CD4-positive, alpha-beta T cell (primary cell): ENCODE results near the gene PIK3CD. TPM values are rescaled to one million over a fixed set of nuclear protein-coding genes. Genes with fewer than 3 reads are reported as not detected.

Experiments used
- ATAC-seq: fragments of 200-7000 bp; cut with Tn5 transposase; one replicate; pipeline ENCODE4 v1.10.0; 2022; ENCODE audit warnings: mild to moderate bottlenecking; ENCODE audit not compliant: poor library complexity
- CTCF ChIA-PET: fragments of 350-600 bp; sonication (Branson Sonifier 250); formaldehyde crosslinking; loops from one replicate; lab custom pipeline; 2021; ENCODE audit warnings: antibody characterized with exemption, inconsistent platforms; lab: Charles Lee
- POLR2A ChIA-PET: fragments of 350-600 bp; sonication (Branson Sonifier 250); formaldehyde crosslinking; loops from one replicate; lab custom pipeline; 2021; ENCODE audit warnings: antibody characterized with exemption, inconsistent platforms; lab: Charles Lee
- DNase-seq, 14 experiments: peaks; one replicate each; pipeline ENCODE4 v3.0.0-alpha.2; 2013 to 2020; ENCODE audit warnings: mixed read lengths in 2 of 14
- H3K27ac ChIP-seq, 2 donors: one replicate each; pipeline versions ENCODE4 v1.5.1 to v1.7.0; 2013; ENCODE audit warnings: low read length in 2 of 2, low read depth in 1 of 2, mild to moderate bottlenecking in 1 of 2
- H3K27me3 ChIP-seq, 2 experiments: 1 replicate in 1 of 2; 2 replicates in 1 of 2; pipeline versions ENCODE4 v1.6.1 to v1.7.0; 2013; ENCODE audit warnings: low read length in 2 of 2, control low read depth in 1 of 2, mild to moderate bottlenecking in 1 of 2, moderate library complexity in 1 of 2; ENCODE audit not compliant: insufficient read depth in 2 of 2, control insufficient read depth in 1 of 2
- H3K36me3 ChIP-seq: one replicate; pipeline ENCODE4 v1.6.1; 2013; ENCODE audit warnings: low read length, control low read depth; ENCODE audit not compliant: insufficient read depth
- H3K4me1 ChIP-seq: one replicate; pipeline ENCODE4 v1.6.1; 2013; ENCODE audit warnings: low read length, control low read depth; ENCODE audit not compliant: insufficient read depth
- H3K4me3 ChIP-seq: one replicate; pipeline ENCODE4 v1.5.1; 2013; ENCODE audit warnings: mild to moderate bottlenecking, low read length, moderate library complexity
- H3K9me3 ChIP-seq, 2 experiments: 1 replicate in 1 of 2; 2 replicates in 1 of 2; pipeline versions ENCODE4 v1.6.1 to v1.7.0; 2013; ENCODE audit warnings: low read length in 2 of 2, mild to moderate bottlenecking in 2 of 2, control low read depth in 1 of 2, moderate library complexity in 1 of 2; ENCODE audit not compliant: control insufficient read depth in 1 of 2, insufficient read depth in 1 of 2
- H3K27ac Mint-ChIP-seq: one replicate; pipeline ENCODE4 v1.8.0; 2020; ENCODE audit warnings: mixed read lengths
- H3K27me3 Mint-ChIP-seq: one replicate; pipeline ENCODE4 v1.8.0; 2021; ENCODE audit warnings: mixed read lengths
- H3K36me3 Mint-ChIP-seq: one replicate; pipeline ENCODE4 v1.8.0; 2021; ENCODE audit warnings: low read depth, mixed read lengths
- H3K4me1 Mint-ChIP-seq: one replicate; pipeline ENCODE4 v1.8.0; 2021; ENCODE audit warnings: low read depth, mixed read lengths
- H3K4me3 Mint-ChIP-seq: one replicate; pipeline ENCODE4 v1.8.0; 2020; ENCODE audit warnings: mild to moderate bottlenecking, mixed read lengths
- H3K9me3 Mint-ChIP-seq: one replicate; pipeline ENCODE4 v1.8.0; 2020; ENCODE audit warnings: mixed read lengths
- intact Hi-C, 2 experiments: fragments of 100-400 bp; cut with DNase I in 1 of 2; cut with micrococcal nuclease in 1 of 2; formaldehyde crosslinking; loops; one replicate each; pipeline versions ENCODE4 v1.15.1 to v1.9.0; 2023 to 2025; cut with DNase I, micrococcal nuclease
- total RNA-seq, 174 experiments: library from RNA in 2 of 174; stranded (reverse) in 2 of 174; gene quantifications; one replicate each; pipeline ENCODE4 v1.2.3 and lab custom pipeline; 2021 to 2026
- TF ChIP-seq, protein P1 (sequence below): fragments of 200-600 bp; IDR thresholded peaks from one replicate; pipeline ENCODE4 v1.8.0; 2022; ENCODE audit warnings: antibody characterized with exemption, mild to moderate bottlenecking

Gene PIK3CD
- total RNA-seq, 2 experiments from 2014 or later, result 202 to 213 TPM

DNA sequence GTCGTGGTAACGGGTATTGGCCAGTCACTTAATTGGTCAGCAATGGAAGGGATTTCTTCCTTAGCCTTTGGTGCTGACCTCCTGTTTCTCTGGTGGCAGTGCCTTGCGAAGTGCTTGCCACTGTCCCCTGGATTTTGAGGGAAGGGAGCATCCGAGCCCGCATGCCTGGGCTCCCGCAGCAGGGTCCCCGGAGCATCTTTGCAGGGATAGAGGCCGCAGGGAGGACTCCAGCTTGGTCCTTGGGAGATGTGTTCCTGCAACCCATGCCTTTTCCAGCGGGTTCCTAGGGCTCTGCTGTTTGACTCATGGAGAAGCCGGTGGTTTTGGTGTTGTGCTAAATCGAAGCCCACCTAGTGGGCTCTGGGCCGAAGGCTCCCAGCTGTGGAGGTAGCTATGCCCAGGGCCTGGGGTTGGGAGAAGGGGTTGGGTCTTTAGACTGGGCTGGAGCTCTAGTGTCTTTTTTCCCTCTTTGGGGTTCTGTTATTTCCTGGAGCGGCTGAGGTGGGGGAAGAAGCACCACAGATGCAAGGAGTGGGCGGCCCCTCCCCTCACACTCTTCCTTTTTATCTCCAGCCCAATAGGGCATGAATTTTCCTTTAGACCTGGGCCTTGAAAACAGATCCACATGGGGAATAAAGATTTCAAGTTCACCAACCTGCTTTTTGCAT lies 39.0 kb downstream of the PIK3CD start:
- no peaks in the 10 kb centered on the region for H3K9me3 ChIP-seq
- peaks cover 73% of the 10 kb centered on the region for H3K4me1 ChIP-seq
- Mint-ChIP-seq H3K4me3 (peak overlapping the region; percentile 97), H3K9me3 (no peaks in the 10 kb centered on the region), H3K27ac (peak overlapping the region; percentile 82), H3K27me3 (no peaks in the 10 kb centered on the region), H3K36me3 (peaks cover 50% of the 10 kb centered on the region), H3K4me1 (peaks cover 80% of the 10 kb centered on the region)
- H3K4me3 ChIP-seq, result peak overlapping the region; percentile 50
- ChIA-PET POLR2A (interaction anchor here (0.8 to 14.1 kb wide), 8 partner anchors 13 to 102 kb away, joined by 3 to 201 read pairs (median 5); partner anchors contain the start of genes PIK3CD and TMEM201), CTCF (interaction anchor here (1.6 to 3.3 kb wide), 5 partner anchors 12 to 63 kb away, joined by 4 to 18 read pairs (median 7); no protein-coding TSS in a partner anchor)
- peaks cover 55% of the 10 kb centered on the region for H3K36me3 ChIP-seq
- no peaks in the 10 kb centered on the region for H3K27me3 ChIP-seq
- peak overlapping the region in 1 of 2 donors; percentile 43 for H3K27ac ChIP-seq
- ATAC-seq (no peak), DNase-seq (no peak)
- intact Hi-C loops, result loop anchor here in 1 of 2 experiments (5.0 kb wide), 1 partner anchor 37 kb away; no protein-coding TSS in a partner anchor
- TF ChIP-seq, protein P1, sequence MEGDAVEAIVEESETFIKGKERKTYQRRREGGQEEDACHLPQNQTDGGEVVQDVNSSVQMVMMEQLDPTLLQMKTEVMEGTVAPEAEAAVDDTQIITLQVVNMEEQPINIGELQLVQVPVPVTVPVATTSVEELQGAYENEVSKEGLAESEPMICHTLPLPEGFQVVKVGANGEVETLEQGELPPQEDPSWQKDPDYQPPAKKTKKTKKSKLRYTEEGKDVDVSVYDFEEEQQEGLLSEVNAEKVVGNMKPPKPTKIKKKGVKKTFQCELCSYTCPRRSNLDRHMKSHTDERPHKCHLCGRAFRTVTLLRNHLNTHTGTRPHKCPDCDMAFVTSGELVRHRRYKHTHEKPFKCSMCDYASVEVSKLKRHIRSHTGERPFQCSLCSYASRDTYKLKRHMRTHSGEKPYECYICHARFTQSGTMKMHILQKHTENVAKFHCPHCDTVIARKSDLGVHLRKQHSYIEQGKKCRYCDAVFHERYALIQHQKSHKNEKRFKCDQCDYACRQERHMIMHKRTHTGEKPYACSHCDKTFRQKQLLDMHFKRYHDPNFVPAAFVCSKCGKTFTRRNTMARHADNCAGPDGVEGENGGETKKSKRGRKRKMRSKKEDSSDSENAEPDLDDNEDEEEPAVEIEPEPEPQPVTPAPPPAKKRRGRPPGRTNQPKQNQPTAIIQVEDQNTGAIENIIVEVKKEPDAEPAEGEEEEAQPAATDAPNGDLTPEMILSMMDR, result no peak

DNA sequence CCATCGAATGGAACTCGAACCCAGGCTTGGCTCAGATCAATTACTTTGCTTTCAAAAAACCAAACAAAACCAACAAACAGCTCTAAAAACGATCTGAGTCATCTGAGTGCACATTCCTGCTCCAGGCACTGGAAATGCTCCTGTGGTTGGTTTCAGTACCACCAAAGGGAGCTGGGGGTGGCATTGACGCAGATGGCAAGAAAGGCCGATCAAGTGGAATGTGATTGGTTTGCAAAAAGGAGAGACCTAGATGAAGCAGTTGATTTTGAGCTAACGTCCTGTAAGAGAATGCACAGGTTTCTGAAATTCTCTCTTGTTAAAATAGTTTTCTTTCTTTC lies 39.5 kb downstream of the PIK3CD start:
- H3K4me3 ChIP-seq, result peak overlapping the region; percentile 50
- Mint-ChIP-seq H3K27me3 (no peaks in the 10 kb centered on the region), H3K4me1 (peaks cover 75% of the 10 kb centered on the region), H3K27ac (peak overlapping the region; percentile 82), H3K36me3 (peaks cover 50% of the 10 kb centered on the region), H3K9me3 (no peaks in the 10 kb centered on the region), H3K4me3 (peak overlapping the region; percentile 97)
- POLR2A ChIA-PET, result interaction anchor here (0.8 to 14.1 kb wide), 8 partner anchors 19 to 103 kb away, joined by 3 to 201 read pairs (median 4); partner anchors contain the start of genes PIK3CD and TMEM201
- H3K27me3 ChIP-seq, result no peaks in the 10 kb centered on the region
- H3K27ac ChIP-seq, result peak overlapping the region in 1 of 2 donors; percentile 43
- TF ChIP-seq, protein P1, result no peak
- ATAC-seq (peak; percentile 13), DNase-seq (peak in 4 of 14 experiments; percentile 44 to 50 (median 46))
- no peaks in the 10 kb centered on the region for H3K9me3 ChIP-seq
- intact Hi-C loops, result loop anchor here in 1 of 2 experiments (5.0 kb wide), 1 partner anchor 36 kb away; no protein-coding TSS in a partner anchor
- CTCF ChIA-PET, result interaction anchor here (1.0 to 3.3 kb wide), 6 partner anchors 12 to 64 kb away, joined by 4 to 18 read pairs (median 6); no protein-coding TSS in a partner anchor
- H3K36me3 ChIP-seq, result peaks cover 55% of the 10 kb centered on the region
- H3K4me1 ChIP-seq, result peaks cover 70% of the 10 kb centered on the region

- intact Hi-C loops, result loop anchor here in 1 of 2 experiments (5.0 kb wide), 1 partner anchor 36 kb away; no protein-coding TSS in a partner anchor
- DNase-seq, result no peak
- Histone ChIP-seq H3K9me3 (no peaks in the 10 kb centered on the region), H3K27ac (peak overlapping the region; percentile 5 to 43), H3K4me3 (no peak overlapping the region), H3K27me3 (no peaks in the 10 kb centered on the region), H3K4me1 (peaks cover 71% of the 10 kb centered on the region), H3K36me3 (peaks cover 61% of the 10 kb centered on the region)
- H3K9me3 Mint-ChIP-seq, result no peaks in the 10 kb centered on the region
- H3K4me1 Mint-ChIP-seq, result peaks cover 69% of the 10 kb centered on the region
- TF ChIP-seq, protein P1, result no peak
- POLR2A ChIA-PET, result interaction anchor here (1.4 to 14.1 kb wide), 5 partner anchors 20 to 63 kb away, joined by 4 to 201 read pairs (median 17); partner anchors contain the start of gene PIK3CD
- H3K27ac Mint-ChIP-seq, result peak overlapping the region; percentile 82
- no peaks in the 10 kb centered on the region for H3K27me3 Mint-ChIP-seq
- H3K36me3 Mint-ChIP-seq, result peaks cover 55% of the 10 kb centered on the region
- H3K4me3 Mint-ChIP-seq, result peak overlapping the region; percentile 97
- ATAC-seq, result no peak
- CTCF ChIA-PET, result interaction anchor here (0.5 to 3.3 kb wide), 8 partner anchors 11 to 65 kb away, joined by 3 to 18 read pairs (median 4); no protein-coding TSS in a partner anchor
Observed at GRCh38 chr1:9691691-9692090, 40.2 kb downstream of the PIK3CD start.
